Body of pancreas (tissue), 4 donors: ENCODE measurements around the gene MSX1.

Experiments
- POLR2A ChIP-seq, 3 donors: fragments of 450-650 bp; IDR thresholded peaks; one replicate each; pipeline ENCODE4 v1.6.1; 2016; ENCODE audit warnings: antibody characterized with exemption in 3 of 3, mild to moderate bottlenecking in 2 of 3
- TF ChIP-seq, protein P1 (sequence below), 7 experiments: fragments of 450-650 bp in 4 of 7; fragments of 200-600 bp in 3 of 7; sonication (generic) in 3 of 7; IDR thresholded peaks; one replicate each; pipeline ENCODE4 v1.5.1; 2016 to 2019; ENCODE audit warnings: antibody characterized with exemption in 7 of 7

DNA sequence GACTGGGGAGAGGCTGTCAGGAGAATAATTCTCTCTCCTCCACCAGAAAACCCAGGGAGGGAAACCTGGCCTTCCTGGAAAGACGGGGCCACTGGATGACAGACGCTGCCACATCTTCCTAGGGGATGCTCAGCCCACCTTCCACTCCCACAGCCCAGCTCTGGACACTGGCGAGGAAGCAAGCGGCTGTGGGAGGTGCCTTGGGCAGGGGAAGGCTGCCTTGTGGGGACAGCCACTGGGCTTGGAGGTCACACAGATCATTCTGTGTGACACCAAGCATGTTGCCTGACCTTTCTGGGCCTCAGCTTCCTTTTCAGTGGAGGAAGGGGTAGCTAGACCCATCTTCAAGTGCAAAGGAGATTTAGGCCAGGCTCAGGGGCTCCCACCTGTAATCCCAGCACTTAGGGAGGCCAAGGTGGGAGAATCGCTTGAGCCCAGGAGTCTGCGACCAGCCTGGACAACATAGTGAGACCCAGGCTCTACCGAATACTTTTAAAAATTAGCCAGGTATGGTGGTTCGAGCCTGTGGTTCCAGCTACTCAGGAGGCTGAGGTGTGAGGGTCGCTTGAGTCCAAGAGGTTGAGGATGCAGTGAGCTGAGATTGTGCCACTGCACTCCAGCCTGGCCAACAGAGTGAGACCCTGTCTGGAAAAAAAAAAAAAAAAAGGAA lies 9.8 kb upstream of the MSX1 start:
- TF ChIP-seq, protein P1, sequence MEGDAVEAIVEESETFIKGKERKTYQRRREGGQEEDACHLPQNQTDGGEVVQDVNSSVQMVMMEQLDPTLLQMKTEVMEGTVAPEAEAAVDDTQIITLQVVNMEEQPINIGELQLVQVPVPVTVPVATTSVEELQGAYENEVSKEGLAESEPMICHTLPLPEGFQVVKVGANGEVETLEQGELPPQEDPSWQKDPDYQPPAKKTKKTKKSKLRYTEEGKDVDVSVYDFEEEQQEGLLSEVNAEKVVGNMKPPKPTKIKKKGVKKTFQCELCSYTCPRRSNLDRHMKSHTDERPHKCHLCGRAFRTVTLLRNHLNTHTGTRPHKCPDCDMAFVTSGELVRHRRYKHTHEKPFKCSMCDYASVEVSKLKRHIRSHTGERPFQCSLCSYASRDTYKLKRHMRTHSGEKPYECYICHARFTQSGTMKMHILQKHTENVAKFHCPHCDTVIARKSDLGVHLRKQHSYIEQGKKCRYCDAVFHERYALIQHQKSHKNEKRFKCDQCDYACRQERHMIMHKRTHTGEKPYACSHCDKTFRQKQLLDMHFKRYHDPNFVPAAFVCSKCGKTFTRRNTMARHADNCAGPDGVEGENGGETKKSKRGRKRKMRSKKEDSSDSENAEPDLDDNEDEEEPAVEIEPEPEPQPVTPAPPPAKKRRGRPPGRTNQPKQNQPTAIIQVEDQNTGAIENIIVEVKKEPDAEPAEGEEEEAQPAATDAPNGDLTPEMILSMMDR (IDR thresholded peaks at IDR 0.05): no peak
- TF ChIP-seq POLR2A (IDR thresholded peaks at IDR 0.05): no peak
